Esophagus muscularis mucosa (tissue), 4 donors: ENCODE results near the gene PRDM16.

Experiments used
- CTCF ChIP-seq, 3 experiments: fragments of 200-600 bp in 2 of 3; fragments of 450-650 bp in 1 of 3; sonication (generic) in 2 of 3; IDR thresholded peaks; one replicate each; pipeline ENCODE4 v1.5.1; 2017 to 2019; ENCODE audit warnings: antibody characterized with exemption in 3 of 3, mild to moderate bottlenecking in 2 of 3, moderate library complexity in 1 of 3
- EP300 ChIP-seq: sonication (generic); formaldehyde crosslinking; IDR thresholded peaks from one replicate; pipeline ENCODE4 v1.6.1; 2017; ENCODE audit warnings: antibody characterized with exemption
- POLR2A ChIP-seq: fragments of 450-650 bp; IDR thresholded peaks from one replicate; pipeline ENCODE4 v1.6.1; 2017; ENCODE audit warnings: antibody characterized with exemption, moderate library complexity, mild to moderate bottlenecking, low read depth
- POLR2AphosphoS5 ChIP-seq, 2 donors: sonication (generic); formaldehyde crosslinking; IDR thresholded peaks; one replicate each; pipeline ENCODE4 v1.6.1; 2017; ENCODE audit warnings: antibody characterized with exemption in 2 of 2

- TF ChIP-seq CTCF (IDR thresholded peaks at IDR 0.05) (no peak), POLR2AphosphoS5 (IDR thresholded peaks at IDR 0.05) (no peak), POLR2A (no peak), EP300 (no peak)
Measured at GRCh38 chr1:3081171-3081683, 12.2 kb downstream of the PRDM16 start.
